Stimulated activated memory B cell treated with anti-CD40 and anti-IgM and Interleukin-4, amounts not matched to agents 10 μg/mL and 1 μg/mL and 100 μg/mL, for 72 hours (primary cell): ENCODE results near the gene IL13RA2.

Experiments used
- ATAC-seq: fragments of 150-1000 bp; cut with Tn5 transposase; 2 replicates; pipeline ENCODE4 v1.10.0; 2021
- H3K27ac Mint-ChIP-seq: one replicate; pipeline ENCODE4 v1.8.0; 2022; ENCODE audit warnings: mild to moderate bottlenecking, mixed read lengths
- H3K27me3 Mint-ChIP-seq: one replicate; pipeline ENCODE4 v1.8.0; 2022; ENCODE audit warnings: mixed read lengths
- H3K36me3 Mint-ChIP-seq: one replicate; pipeline ENCODE4 v1.8.0; 2022; ENCODE audit warnings: mixed read lengths
- H3K4me1 Mint-ChIP-seq: one replicate; pipeline ENCODE4 v1.8.0; 2022; ENCODE audit warnings: mixed read lengths
- H3K4me3 Mint-ChIP-seq: one replicate; pipeline ENCODE4 v1.8.0; 2022; ENCODE audit warnings: mild to moderate bottlenecking, moderate library complexity, mixed read lengths
- H3K9me3 Mint-ChIP-seq: one replicate; pipeline ENCODE4 v1.8.0; 2022; ENCODE audit warnings: mixed read lengths

Gene IL13RA2

DNA sequence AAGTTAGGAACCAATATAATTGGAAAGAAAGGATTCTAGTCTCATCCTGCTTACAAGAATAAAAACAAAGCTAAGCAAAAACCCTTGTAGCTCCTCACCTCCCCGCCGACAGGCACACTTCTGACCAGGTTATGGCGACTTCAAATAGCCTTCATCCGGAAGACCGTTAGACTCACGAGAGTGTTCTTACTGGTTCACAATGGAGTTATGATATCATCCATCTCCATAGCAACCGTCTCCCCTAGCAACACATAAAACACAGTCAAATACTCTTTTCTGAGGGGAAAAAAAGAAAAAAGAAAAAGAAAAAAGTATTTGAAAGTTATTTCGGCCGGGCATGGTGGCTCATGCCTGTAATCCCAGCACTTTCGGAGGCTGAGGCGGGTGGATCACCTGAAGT is at the start of gene IL13RA2:
TSS of gene IL13RA2 (minus strand) at position 162 of the 400 bp plus-strand sequence. CDS start 347 bp downstream, outside the sequence.
- Mint-ChIP-seq H3K4me1 (no peaks in the 10 kb centered on the region), H3K36me3 (no peaks in the 10 kb centered on the region), H3K27ac (no peak within 1 kb of the TSS), H3K9me3 (no peaks in the 10 kb centered on the region), H3K27me3 (no peaks in the 10 kb centered on the region), H3K4me3 (no peak within 1 kb of the TSS)
- ATAC-seq: no peak

DNA sequence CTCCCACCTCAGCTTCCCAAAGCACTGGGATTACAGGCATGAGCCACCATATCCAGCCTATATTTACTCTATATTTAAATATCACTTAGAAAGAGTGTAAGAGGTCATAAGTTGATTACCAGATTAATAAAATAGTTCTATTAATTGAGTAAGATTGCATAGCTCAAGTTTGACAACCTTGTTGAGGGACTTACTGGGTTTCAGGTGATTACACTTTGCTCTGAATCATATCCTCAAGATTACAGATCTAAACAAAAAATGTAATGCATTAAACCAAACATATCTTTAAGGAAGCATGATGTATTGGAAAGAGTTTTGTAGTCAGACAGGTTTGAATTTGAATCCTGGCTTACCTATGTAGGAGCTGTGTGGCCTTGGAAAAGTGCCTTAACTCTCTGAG is 47.9 kb upstream of the IL13RA2 start:
- H3K4me3 Mint-ChIP-seq: no peak overlapping the region
- no peak overlapping the region for H3K27ac Mint-ChIP-seq
- ATAC-seq: no peak
- no peaks in the 10 kb centered on the region for H3K4me1 Mint-ChIP-seq
- H3K9me3 Mint-ChIP-seq: peaks cover 4% of the 10 kb centered on the region
- no peaks in the 10 kb centered on the region for H3K36me3 Mint-ChIP-seq
- H3K27me3 Mint-ChIP-seq: no peaks in the 10 kb centered on the region

- no peaks in the 10 kb centered on the region for H3K4me1 Mint-ChIP-seq
- no peaks in the 10 kb centered on the region for H3K36me3 Mint-ChIP-seq
- no peaks in the 10 kb centered on the region for H3K27me3 Mint-ChIP-seq
- H3K4me3 Mint-ChIP-seq: no peak overlapping the region
- no peak overlapping the region for H3K27ac Mint-ChIP-seq
- H3K9me3 Mint-ChIP-seq: peaks cover 6% of the 10 kb centered on the region
- no peak for ATAC-seq
These were observed 42.6 kb upstream of the IL13RA2 start for GRCh38 chrX:115060013-115060412.

- Mint-ChIP-seq H3K27ac (no peak overlapping the region), H3K27me3 (no peaks in the 10 kb centered on the region), H3K4me3 (no peak overlapping the region), H3K36me3 (no peaks in the 10 kb centered on the region), H3K9me3 (peaks cover 6% of the 10 kb centered on the region), H3K4me1 (no peaks in the 10 kb centered on the region)
- ATAC-seq: no peak
These were observed 40.9 kb upstream of the IL13RA2 start for GRCh38 chrX:115058276-115058675.

DNA sequence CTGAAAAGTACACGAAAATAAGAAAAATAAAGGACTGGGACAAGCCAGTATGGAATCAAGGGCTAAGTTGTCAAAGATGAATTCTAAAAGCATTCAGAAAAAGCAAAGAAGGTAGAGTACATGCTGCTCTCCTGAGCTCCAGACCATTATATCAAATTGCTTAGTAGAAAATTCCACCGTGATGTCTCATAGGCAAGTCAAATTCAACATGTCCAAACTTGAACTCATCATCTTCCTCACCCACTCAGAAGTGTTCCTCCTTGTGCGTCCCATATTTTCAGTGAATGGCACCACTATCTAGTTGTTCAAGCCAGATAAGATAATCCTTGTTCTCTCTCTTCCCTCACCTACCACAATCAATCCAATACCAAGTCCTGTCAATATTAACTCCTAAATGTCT is 37.5 kb upstream of the IL13RA2 start:
- no peaks in the 10 kb centered on the region for H3K36me3 Mint-ChIP-seq
- no peaks in the 10 kb centered on the region for H3K4me1 Mint-ChIP-seq
- no peak for ATAC-seq
- H3K27ac Mint-ChIP-seq: no peak overlapping the region
- H3K4me3 Mint-ChIP-seq: no peak overlapping the region
- H3K27me3 Mint-ChIP-seq: no peaks in the 10 kb centered on the region
- H3K9me3 Mint-ChIP-seq: peaks cover 3% of the 10 kb centered on the region

GRCh38 chrX:115053223-115053622 is 35.8 kb upstream of the IL13RA2 start:
- Mint-ChIP-seq H3K4me3 (no peak overlapping the region), H3K36me3 (no peaks in the 10 kb centered on the region), H3K27ac (no peak overlapping the region), H3K9me3 (peaks cover 3% of the 10 kb centered on the region), H3K4me1 (no peaks in the 10 kb centered on the region), H3K27me3 (no peaks in the 10 kb centered on the region)
- no peak for ATAC-seq

GRCh38 chrX:115047715-115048114 is 30.3 kb upstream of the IL13RA2 start:
- no peaks in the 10 kb centered on the region for H3K4me1 Mint-ChIP-seq
- no peak for ATAC-seq
- H3K9me3 Mint-ChIP-seq: no peaks in the 10 kb centered on the region
- H3K27ac Mint-ChIP-seq: no peak overlapping the region
- H3K27me3 Mint-ChIP-seq: no peaks in the 10 kb centered on the region
- no peak overlapping the region for H3K4me3 Mint-ChIP-seq
- no peaks in the 10 kb centered on the region for H3K36me3 Mint-ChIP-seq

DNA sequence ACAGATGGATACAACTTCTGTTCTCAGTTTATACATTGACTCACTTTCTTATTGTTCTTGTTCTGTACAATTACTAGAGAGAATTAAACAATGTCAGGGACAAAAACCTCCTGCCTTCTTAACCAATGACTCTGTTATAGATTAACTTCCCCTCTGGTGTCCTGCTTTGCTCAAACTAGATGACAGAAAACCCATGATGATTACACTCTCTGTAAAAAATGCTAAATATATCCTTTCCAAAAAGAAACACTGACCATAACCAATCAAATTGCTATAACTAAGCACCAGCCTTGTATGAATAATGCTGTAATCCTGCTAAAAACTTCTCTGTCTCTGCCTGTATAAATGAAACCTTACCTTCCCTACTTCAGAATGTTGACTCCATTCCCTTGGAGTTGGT is 29.8 kb upstream of the IL13RA2 start:
- Mint-ChIP-seq H3K4me1 (no peaks in the 10 kb centered on the region), H3K27me3 (no peaks in the 10 kb centered on the region)
- no peak for ATAC-seq

DNA sequence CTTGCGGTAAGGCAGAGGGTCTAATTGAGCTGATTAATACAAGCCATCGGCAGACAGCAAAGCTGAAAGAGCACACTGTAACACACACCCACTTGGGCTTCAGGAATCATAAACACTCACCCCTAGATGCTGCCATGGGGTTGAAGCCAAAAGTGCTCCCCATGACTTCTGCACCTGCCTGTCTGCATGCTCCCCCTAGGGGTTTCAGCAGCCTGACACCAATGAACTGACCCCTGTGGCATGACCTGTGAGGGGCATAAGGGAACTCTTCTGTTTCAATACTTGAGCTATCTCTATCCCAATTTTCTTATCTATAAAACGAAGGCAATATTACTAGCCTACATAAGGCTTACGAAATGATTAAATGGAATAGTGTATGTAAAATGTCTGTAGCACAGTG is 23.0 kb upstream of the IL13RA2 start:
- H3K27me3 Mint-ChIP-seq: no peaks in the 10 kb centered on the region
- H3K9me3 Mint-ChIP-seq: no peaks in the 10 kb centered on the region
- no peaks in the 10 kb centered on the region for H3K4me1 Mint-ChIP-seq
- H3K36me3 Mint-ChIP-seq: no peaks in the 10 kb centered on the region
- H3K4me3 Mint-ChIP-seq: no peak overlapping the region
- H3K27ac Mint-ChIP-seq: no peak overlapping the region
- no peak for ATAC-seq

More for the DNA sequence above, 29.8 kb upstream of the IL13RA2 start:
- Mint-ChIP-seq H3K9me3 (no peaks in the 10 kb centered on the region), H3K36me3 (no peaks in the 10 kb centered on the region), H3K27ac (no peak overlapping the region), H3K4me3 (no peak overlapping the region)

GRCh38 chrX:115038406-115038805 is 21.0 kb upstream of the IL13RA2 start:
- Mint-ChIP-seq H3K4me1 (no peaks in the 10 kb centered on the region), H3K27me3 (no peaks in the 10 kb centered on the region), H3K36me3 (no peaks in the 10 kb centered on the region), H3K27ac (no peak overlapping the region), H3K9me3 (no peaks in the 10 kb centered on the region), H3K4me3 (no peak overlapping the region)
- no peak for ATAC-seq

DNA sequence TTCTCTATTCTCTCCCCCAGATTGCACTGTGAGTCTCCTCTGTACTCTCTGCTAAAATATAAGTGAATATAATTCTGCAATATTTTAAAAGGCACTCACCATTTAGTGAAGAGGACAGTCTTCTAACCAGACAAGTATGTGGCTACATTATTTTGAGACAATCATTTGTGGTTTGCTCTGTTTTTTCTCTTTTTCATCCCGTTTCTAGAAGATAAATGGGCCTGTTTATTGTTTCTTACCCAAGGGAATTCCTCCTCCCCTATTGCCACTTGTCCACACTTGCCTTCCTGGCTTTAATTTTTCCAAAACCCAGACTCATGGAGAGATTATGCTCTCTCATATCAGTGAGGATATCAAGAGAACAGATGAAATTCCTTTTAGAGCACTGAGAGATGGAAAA is 18.6 kb upstream of the IL13RA2 start:
- ATAC-seq: no peak
- Mint-ChIP-seq H3K27me3 (no peaks in the 10 kb centered on the region), H3K4me1 (no peaks in the 10 kb centered on the region), H3K36me3 (no peaks in the 10 kb centered on the region), H3K27ac (no peak overlapping the region), H3K9me3 (no peaks in the 10 kb centered on the region), H3K4me3 (no peak overlapping the region)

- Mint-ChIP-seq H3K27me3 (no peaks in the 10 kb centered on the region), H3K9me3 (no peaks in the 10 kb centered on the region), H3K4me1 (no peaks in the 10 kb centered on the region), H3K36me3 (no peaks in the 10 kb centered on the region), H3K4me3 (no peak overlapping the region), H3K27ac (no peak overlapping the region)
- no peak for ATAC-seq
These were observed 14.6 kb upstream of the IL13RA2 start for GRCh38 chrX:115031989-115032388.

- Mint-ChIP-seq H3K4me3 (no peak overlapping the region), H3K4me1 (no peaks in the 10 kb centered on the region), H3K9me3 (no peaks in the 10 kb centered on the region), H3K27me3 (no peaks in the 10 kb centered on the region), H3K36me3 (no peaks in the 10 kb centered on the region), H3K27ac (no peak overlapping the region)
- no peak for ATAC-seq
These were observed 13.2 kb upstream of the IL13RA2 start for GRCh38 chrX:115030625-115031024.

- no peaks in the 10 kb centered on the region for H3K4me1 Mint-ChIP-seq
- H3K4me3 Mint-ChIP-seq: no peak overlapping the region
- H3K36me3 Mint-ChIP-seq: no peaks in the 10 kb centered on the region
- no peaks in the 10 kb centered on the region for H3K9me3 Mint-ChIP-seq
- no peaks in the 10 kb centered on the region for H3K27me3 Mint-ChIP-seq
- ATAC-seq: no peak
- H3K27ac Mint-ChIP-seq: no peak overlapping the region
These were observed 12.6 kb upstream of the IL13RA2 start for GRCh38 chrX:115029869-115030570.

- no peak overlapping the region for H3K27ac Mint-ChIP-seq
- no peaks in the 10 kb centered on the region for H3K9me3 Mint-ChIP-seq
- H3K27me3 Mint-ChIP-seq: no peaks in the 10 kb centered on the region
- ATAC-seq: no peak
- no peaks in the 10 kb centered on the region for H3K4me1 Mint-ChIP-seq
- H3K36me3 Mint-ChIP-seq: no peaks in the 10 kb centered on the region
- no peak overlapping the region for H3K4me3 Mint-ChIP-seq
These were observed 12.0 kb upstream of the IL13RA2 start for GRCh38 chrX:115029440-115029839.

GRCh38 chrX:115023811-115024210 is 6.4 kb upstream of the IL13RA2 start:
- ATAC-seq: no peak
- H3K27me3 Mint-ChIP-seq: no peaks in the 10 kb centered on the region
- no peaks in the 10 kb centered on the region for H3K4me1 Mint-ChIP-seq
- H3K36me3 Mint-ChIP-seq: no peaks in the 10 kb centered on the region
- no peak overlapping the region for H3K27ac Mint-ChIP-seq
- no peaks in the 10 kb centered on the region for H3K9me3 Mint-ChIP-seq
- H3K4me3 Mint-ChIP-seq: no peak overlapping the region

DNA sequence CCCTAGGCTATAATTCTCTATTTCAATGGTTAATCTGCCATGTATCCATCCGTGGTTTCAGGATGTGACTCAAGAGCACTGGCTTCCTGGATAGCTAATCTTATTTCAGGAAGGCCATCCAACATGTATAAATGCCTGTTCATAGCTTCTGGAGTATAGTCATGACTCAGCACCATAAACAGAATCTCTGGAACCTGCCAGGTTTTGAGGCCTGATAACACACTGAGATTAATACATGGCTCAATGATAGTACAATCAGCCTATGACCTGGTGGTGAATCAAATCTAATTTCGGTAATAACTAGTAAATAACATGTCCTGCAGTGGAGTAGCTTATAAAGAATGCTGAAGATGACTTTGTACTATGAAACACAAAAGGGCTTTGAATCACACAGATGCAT is 5.7 kb upstream of the IL13RA2 start:
- ATAC-seq: no peak
- no peak overlapping the region for H3K4me3 Mint-ChIP-seq
- no peaks in the 10 kb centered on the region for H3K27me3 Mint-ChIP-seq
- no peak overlapping the region for H3K27ac Mint-ChIP-seq
- H3K4me1 Mint-ChIP-seq: no peaks in the 10 kb centered on the region
- H3K9me3 Mint-ChIP-seq: no peaks in the 10 kb centered on the region
- H3K36me3 Mint-ChIP-seq: no peaks in the 10 kb centered on the region
